ENCODE measurements around the gene SH3PXD2A.

- TF ChIP-seq CTCF (conservative IDR thresholded peaks at IDR 0.05) (no peak), ZFX (IDR thresholded peaks at IDR 0.05) (no peak)
Measured at GRCh38 chr10:103563231-103564115, 291.9 kb downstream of the SH3PXD2A start.

All from C4-2B (cell line).